CD4-positive, alpha-beta T cell treated with Interleukin-2 at 100 ng/mL for 4 hours (primary cell): Measurements from ENCODE around the gene LYPD4.

Experiments used
- DNase-seq: peaks from one replicate; pipeline ENCODE4 v3.0.0-alpha.2; 2020; ENCODE audit warnings: low spot score

LYPD4 gene

GRCh38 chr19:41850381-41850780 lies 5.9 kb upstream of the LYPD4 start:
- no peak for DNase-seq

GRCh38 chr19:41849067-41849466 lies 4.6 kb upstream of the LYPD4 start:
- DNase-seq, result no peak

GRCh38 chr19:41848666-41849065 lies 4.2 kb upstream of the LYPD4 start:
- DNase-seq, result no peak

- DNase-seq, result no peak
Measured at GRCh38 chr19:41847351-41848105, 3.0 kb upstream of the LYPD4 start.

GRCh38 chr19:41845051-41845590 lies 638 bp upstream of the LYPD4 start:
- no peak for DNase-seq

GRCh38 chr19:41845001-41845050 lies 343 bp upstream of the LYPD4 start, which contains the start of gene DMRTC2:
DMRTC2 (plus strand) TSS chr19:41845042; CDS start chr19:41847429, 2,387 bp downstream.
- DNase-seq, result no peak

GRCh38 chr19:41843371-41843770 lies 1.1 kb downstream of the LYPD4 start:
- no peak for DNase-seq

- DNase-seq, result no peak
Measured at GRCh38 chr19:41839211-41839610, 5.3 kb downstream of the LYPD4 start.

- no peak for DNase-seq
Measured at GRCh38 chr19:41837981-41838708, 6.3 kb downstream of the LYPD4 start.

GRCh38 chr19:41821003-41821735 lies 23.3 kb downstream of the LYPD4 start:
- DNase-seq, result peak; percentile 54

- DNase-seq, result no peak
Measured at GRCh38 chr19:41816761-41817160, 27.7 kb downstream of the LYPD4 start.

- DNase-seq, result no peak
Measured at GRCh38 chr19:41815301-41815700, 29.2 kb downstream of the LYPD4 start.

- no peak for DNase-seq
Measured at GRCh38 chr19:41813911-41814310, 30.6 kb downstream of the LYPD4 start.

GRCh38 chr19:41811981-41812380 lies 32.5 kb downstream of the LYPD4 start:
- DNase-seq, result no peak

- peak; percentile 12 for DNase-seq
Measured at GRCh38 chr19:41811036-41811435, 33.4 kb downstream of the LYPD4 start.

GRCh38 chr19:41810301-41810700 lies 34.2 kb downstream of the LYPD4 start:
- DNase-seq, result no peak

GRCh38 chr19:41808663-41809566 lies 35.6 kb downstream of the LYPD4 start:
- no peak for DNase-seq

GRCh38 chr19:41807176-41807575 lies 37.3 kb downstream of the LYPD4 start:
- DNase-seq, result no peak

GRCh38 chr19:41804336-41804735 lies 40.1 kb downstream of the LYPD4 start:
- DNase-seq, result no peak

- no peak for DNase-seq
Measured at GRCh38 chr19:41802770-41803169, 41.7 kb downstream of the LYPD4 start.

GRCh38 chr19:41801792-41802211 lies 42.7 kb downstream of the LYPD4 start:
- DNase-seq, result no peak

GRCh38 chr19:41801031-41801430 lies 43.5 kb downstream of the LYPD4 start:
- DNase-seq, result no peak
